Stimulated activated CD8-positive, alpha-beta memory T cell treated with anti-CD3 and anti-CD28 coated beads, Interleukin-7, amount 100 ng/mL, for 24 hours (primary cell): Measurements from ENCODE around the gene SERINC5.

Source experiments
- DNase-seq: peaks from one replicate; pipeline ENCODE4 v3.0.0-alpha.2; 2020; ENCODE audit warnings: low read depth

SERINC5 gene

GRCh38 chr5:80254767-80255430 is 949 bp downstream of the SERINC5 start:
- DNase-seq = no peak

GRCh38 chr5:80251636-80252035 is 4.2 kb downstream of the SERINC5 start:
- no peak for DNase-seq

- no peak for DNase-seq
Observed at GRCh38 chr5:80250801-80251200, 5.0 kb downstream of the SERINC5 start.

- no peak for DNase-seq
Observed at GRCh38 chr5:80249901-80250300, 5.9 kb downstream of the SERINC5 start.

- no peak for DNase-seq
Observed at GRCh38 chr5:80248378-80248777, 7.5 kb downstream of the SERINC5 start.

- DNase-seq = no peak
Observed at GRCh38 chr5:80246995-80247729, 8.7 kb downstream of the SERINC5 start.

- DNase-seq = no peak
Observed at GRCh38 chr5:80246001-80246758, 9.7 kb downstream of the SERINC5 start.

- no peak for DNase-seq
Observed at GRCh38 chr5:80243567-80243966, 12.3 kb downstream of the SERINC5 start.

GRCh38 chr5:80242849-80243248 is 13.0 kb downstream of the SERINC5 start:
- DNase-seq = no peak

- no peak for DNase-seq
Observed at GRCh38 chr5:80240368-80240986, 15.4 kb downstream of the SERINC5 start.

- no peak for DNase-seq
Observed at GRCh38 chr5:80239680-80240367, 16.0 kb downstream of the SERINC5 start.

GRCh38 chr5:80238778-80239679 is 16.8 kb downstream of the SERINC5 start:
- DNase-seq = no peak

- no peak for DNase-seq
Observed at GRCh38 chr5:80238097-80238496, 17.8 kb downstream of the SERINC5 start.

GRCh38 chr5:80237243-80237642 is 18.6 kb downstream of the SERINC5 start:
- no peak for DNase-seq

GRCh38 chr5:80234116-80234948 is 21.5 kb downstream of the SERINC5 start:
- DNase-seq = no peak

- DNase-seq = no peak
Observed at GRCh38 chr5:80231693-80232092, 24.2 kb downstream of the SERINC5 start.

- no peak for DNase-seq
Observed at GRCh38 chr5:80231243-80231642, 24.6 kb downstream of the SERINC5 start.

- no peak for DNase-seq
Observed at GRCh38 chr5:80230269-80230992, 25.4 kb downstream of the SERINC5 start.

- no peak for DNase-seq
Observed at GRCh38 chr5:80229902-80230255, 26.0 kb downstream of the SERINC5 start.
